GM10266 (cell line): ENCODE results near the gene COL28A1.

ENCODE experiments used
- DNase-seq: peaks from one replicate; pipeline ENCODE4 v3.0.0; 2012; ENCODE audit errors: extremely low spot score
- TF ChIP-seq, protein P1 (sequence below): IDR thresholded peaks from 2 replicates; pipeline ENCODE4 v1.5.1; 2012; ENCODE audit warnings: mild to moderate bottlenecking, low read depth; ENCODE audit not compliant: control insufficient read depth, insufficient read depth; ENCODE audit errors: missing control alignments

COL28A1 gene

DNA sequence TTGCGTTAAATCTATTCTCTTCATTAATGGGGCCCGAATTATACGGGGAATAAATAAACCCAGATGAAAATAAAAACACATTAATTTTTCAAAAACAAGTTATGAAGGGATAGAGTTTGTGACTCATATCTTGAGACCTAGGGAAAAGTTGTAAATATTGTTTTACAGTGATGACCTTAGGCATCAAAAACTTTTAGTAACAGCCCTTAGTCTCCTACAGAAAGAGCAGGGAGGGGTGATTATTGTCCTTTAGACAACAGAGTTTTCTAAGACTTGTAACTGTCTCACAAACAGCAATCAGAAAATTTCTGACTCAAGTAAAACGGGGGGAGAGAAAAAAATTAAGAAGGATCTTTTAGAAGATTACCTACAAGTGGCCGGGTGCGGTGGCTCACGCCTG, 102.7 kb downstream of the COL28A1 start:
- DNase-seq: no peak
- TF ChIP-seq, protein P1, sequence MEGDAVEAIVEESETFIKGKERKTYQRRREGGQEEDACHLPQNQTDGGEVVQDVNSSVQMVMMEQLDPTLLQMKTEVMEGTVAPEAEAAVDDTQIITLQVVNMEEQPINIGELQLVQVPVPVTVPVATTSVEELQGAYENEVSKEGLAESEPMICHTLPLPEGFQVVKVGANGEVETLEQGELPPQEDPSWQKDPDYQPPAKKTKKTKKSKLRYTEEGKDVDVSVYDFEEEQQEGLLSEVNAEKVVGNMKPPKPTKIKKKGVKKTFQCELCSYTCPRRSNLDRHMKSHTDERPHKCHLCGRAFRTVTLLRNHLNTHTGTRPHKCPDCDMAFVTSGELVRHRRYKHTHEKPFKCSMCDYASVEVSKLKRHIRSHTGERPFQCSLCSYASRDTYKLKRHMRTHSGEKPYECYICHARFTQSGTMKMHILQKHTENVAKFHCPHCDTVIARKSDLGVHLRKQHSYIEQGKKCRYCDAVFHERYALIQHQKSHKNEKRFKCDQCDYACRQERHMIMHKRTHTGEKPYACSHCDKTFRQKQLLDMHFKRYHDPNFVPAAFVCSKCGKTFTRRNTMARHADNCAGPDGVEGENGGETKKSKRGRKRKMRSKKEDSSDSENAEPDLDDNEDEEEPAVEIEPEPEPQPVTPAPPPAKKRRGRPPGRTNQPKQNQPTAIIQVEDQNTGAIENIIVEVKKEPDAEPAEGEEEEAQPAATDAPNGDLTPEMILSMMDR: no peak

DNA sequence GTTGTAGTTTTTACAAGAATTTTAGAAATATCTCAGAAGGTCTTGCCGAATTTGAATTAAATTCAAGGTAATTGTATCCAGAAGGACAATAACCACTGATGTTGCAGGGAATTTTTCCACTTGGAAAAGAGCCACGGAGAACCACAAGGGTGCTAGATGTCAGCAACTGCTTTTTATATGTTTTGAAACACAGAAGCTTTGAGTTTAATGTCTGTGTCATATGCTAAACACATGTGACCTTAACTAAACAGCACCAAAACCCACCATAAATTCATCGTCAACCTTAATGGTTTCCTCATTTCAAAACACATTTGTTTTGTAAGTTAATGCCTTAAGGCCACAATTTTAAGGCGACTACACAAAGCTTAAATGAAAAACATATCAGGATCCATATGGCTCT, 106.9 kb downstream of the COL28A1 start:
- DNase-seq: no peak
- TF ChIP-seq, protein P1: no peak

GRCh38 chr7:7427363-7427762, 108.3 kb downstream of the COL28A1 start:
- TF ChIP-seq, protein P1: no peak

GRCh38 chr7:7426676-7427075, 109.0 kb downstream of the COL28A1 start:
- TF ChIP-seq, protein P1: no peak
- DNase-seq: no peak

More at GRCh38 chr7:7427363-7427762, 108.3 kb downstream of the COL28A1 start:
- DNase-seq: no peak

DNA sequence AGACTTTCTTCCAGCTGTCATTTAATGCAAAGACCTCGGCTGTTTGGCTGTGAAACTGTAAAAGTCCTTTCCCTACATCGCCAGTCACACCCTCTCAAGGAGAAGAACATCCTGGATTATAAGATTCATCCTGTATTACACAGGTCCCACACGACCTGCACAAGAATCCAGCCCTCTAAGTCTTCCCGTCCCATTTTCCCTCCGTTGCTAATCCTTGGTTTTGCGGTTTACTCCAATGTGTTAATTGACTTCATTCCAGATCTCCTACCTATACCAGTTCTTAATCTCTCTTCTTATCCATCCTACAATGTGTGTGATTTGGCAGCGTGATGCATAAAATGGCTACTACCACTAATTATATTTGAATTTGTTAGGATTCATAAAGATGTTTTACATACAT, 110.4 kb downstream of the COL28A1 start:
- DNase-seq: no peak
- TF ChIP-seq, protein P1: no peak

DNA sequence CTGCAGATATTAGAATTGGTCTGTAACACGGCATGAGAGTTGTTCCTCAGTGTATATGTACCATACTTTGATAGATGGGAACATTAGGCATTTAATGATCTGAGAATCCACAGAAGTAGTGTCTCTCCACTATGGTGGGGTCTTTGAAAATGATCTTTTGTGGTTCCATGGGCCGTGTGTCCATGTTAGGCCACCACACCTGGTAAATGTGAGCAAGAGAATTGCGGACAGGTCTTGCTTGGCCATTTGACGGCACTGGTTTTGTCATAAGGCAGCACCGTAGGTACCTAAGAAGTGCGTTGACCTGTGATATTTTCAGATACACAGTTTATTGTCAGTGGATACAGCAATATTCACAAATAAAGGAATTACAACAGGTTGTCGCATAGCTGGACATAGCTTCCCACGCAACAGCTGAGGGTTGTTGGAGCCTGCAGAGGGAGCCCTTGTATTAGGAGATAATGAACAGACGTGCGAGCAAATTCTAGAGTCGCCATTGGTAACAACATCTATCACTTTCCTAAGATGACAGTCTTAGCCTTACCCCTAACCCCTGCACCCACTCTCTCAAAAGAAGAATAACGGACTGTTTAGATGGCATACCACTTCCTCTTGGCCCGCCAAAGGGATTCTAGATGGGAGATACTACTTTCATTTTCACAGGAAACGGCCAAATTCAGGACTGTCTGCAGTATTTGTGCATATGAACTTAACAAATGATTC, 111.4 kb downstream of the COL28A1 start:
- DNase-seq: peak; percentile 42

DNA sequence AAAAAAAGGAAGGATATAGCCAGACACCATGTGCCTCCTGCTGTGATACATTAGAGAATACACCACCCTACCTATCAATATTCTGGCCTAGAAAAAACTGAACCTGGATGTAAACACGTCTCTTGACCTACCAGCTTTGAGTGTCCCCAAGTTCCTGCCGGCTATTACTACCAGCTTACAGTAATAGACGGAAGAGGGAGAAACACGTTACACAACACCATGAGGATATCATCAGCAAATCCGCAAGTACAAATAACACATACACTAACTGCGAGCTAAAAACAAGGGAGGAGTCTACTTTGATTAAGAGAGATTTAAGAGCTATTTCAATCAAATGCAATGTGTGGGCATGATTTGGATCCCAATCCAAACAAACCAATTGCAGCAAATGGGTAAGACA, 113.0 kb downstream of the COL28A1 start:
- TF ChIP-seq, protein P1: no peak
- DNase-seq: no peak

More for the DNA sequence above, 111.4 kb downstream of the COL28A1 start:
- TF ChIP-seq, protein P1: peak; percentile 79
